Stimulated activated CD8-positive, alpha-beta memory T cell treated with anti-CD3 and anti-CD28 coated beads, Interleukin-15, amount 100 ng/mL, for 48 hours (primary cell): ENCODE results near the gene NXN.
A peak's percentile ranks its signal among the peaks of the same experiment; 100 is the strongest.
"Not testable (repeated sequence)": the region's sequence is repeated elsewhere in the genome, so short reads cannot be mapped to it uniquely, and the experiment has no call there.

Source experiments
- DNase-seq, 2 donors: peaks; one replicate each; pipeline ENCODE4 v3.0.0-alpha.2; 2020; ENCODE audit warnings: low read depth in 2 of 2

Gene NXN

DNA sequence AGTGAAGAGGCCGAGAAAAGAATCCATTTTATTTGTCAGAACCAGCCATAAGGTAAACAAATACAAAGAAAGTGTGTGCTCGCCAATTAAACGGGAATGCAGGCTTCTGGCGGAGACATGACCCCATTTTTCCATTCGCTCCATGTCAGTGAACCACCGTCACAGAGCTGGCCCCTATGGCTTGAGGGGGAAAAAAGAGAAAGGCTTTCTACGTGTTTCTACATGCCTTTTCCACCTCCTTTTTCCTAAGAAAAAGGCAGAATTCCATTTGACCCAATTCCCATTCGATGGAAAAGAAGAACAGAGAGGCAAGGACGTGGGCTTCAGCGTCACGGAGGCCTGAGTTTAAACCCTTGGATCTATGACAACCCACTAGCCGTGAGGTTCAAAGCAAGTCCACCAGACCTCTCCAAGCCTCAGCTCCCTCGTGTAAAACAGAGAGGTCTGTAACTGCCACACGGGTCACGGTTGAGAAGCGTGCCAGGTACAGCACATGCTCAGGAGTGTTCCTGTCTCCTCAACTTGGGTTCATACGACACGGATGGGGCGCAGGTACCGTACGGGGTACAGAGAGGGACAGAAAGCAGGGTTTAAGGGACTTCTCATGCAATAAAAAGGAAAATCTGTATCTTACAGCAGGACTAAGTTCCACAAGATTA, 91.9 kb downstream of the NXN start:
- no peak for DNase-seq

DNA sequence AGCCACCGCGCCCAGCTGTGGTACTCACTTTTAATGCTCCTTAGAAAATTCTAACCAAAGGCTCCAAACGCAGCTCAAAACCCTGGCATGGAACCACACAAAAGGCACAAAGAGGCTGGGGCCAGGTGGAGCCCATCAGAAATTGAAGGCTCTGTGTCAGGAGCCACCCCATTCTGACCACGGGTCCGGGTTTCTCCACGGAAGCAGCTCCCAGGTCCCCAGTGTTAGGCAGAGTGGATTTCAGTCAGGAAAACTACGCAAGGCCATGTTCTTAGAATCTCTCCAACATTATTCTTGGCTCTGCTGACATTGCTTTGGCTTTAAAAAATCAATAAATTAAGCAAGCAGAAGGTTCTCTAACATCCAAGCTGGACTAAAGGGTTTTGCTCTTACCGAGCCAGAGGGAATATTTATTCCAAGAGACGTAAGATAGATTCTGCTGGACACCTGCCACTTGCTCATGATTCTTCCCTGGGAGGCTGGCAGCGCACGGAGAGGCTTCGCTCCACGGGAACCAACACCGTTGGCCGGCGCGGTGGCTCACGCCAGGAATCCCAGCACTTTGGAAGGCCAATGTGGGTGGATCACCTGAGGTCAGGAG, 93.5 kb downstream of the NXN start:
- DNase-seq = no peak

DNA sequence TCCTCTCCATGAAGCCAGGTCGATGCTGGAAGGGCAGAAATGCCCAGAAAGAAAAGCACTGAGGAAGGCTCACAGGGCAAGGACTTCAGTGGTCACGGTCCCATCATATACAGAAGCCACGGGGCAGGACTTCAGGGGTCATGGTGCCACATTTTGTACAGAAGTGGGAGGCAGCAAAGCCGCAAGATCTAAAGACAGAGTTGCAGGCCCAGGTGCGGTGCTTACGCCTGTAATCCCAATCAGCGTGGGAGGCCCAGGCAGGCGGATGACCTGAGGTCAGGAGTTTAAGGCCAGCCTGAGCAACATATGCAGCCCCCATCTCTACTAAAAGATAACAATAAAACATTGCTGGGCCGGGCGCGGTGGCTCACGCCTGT, 96.0 kb downstream of the NXN start:
- DNase-seq = no peak

DNA sequence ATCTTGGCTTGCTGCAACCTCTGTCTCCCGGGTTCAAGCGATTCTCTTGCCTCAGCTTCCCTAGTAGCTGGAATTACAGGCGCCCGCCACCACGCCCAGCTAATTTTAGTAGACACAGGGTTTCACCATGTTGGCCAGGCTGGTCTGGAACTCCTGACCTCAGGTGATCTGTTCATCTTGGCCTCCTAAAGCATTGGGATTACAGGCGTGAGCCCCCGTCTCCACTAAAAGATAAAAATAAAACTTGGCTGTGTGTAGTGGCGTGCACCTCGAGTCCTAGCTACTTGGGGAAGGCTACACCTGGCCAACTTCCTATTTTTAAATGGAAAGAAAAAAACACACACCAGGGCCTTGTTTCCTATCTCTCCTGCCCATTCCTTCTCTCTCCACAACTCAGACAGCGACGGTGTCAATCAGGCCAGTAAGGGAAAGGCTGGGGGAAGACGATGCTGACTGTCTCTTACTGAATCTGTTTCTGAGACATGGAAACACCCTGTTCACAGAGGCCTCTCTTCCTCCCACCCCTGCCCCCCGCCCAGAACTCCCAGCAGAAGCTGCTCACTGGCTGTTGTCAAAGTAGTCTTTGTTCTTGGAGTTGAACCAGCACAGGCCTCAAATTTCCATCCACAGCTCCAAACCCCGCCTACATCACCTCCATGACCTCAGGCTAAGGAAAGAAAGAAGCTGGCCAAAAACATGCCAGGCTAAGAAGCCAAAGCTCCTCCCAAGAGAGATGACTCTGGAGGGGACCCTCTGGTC, 96.6 kb downstream of the NXN start:
- DNase-seq = no peak

DNA sequence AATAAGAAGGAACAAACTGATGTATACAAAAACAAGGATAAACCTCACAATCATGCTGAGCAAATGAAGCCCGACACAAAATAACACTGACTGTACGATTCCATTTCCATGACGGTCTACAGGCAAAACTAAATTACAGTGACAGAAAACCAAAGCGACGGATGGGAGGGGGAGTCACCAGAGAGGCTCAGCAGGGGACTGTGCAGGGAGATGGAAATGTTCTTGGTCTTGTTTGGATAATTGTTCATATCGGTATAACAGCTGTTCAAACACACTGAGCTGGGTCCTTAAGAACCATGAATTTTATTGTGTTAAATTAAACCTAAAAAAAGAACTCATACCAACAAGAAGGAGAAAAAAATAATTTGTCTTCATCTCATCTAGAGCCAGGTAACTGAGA, 97.8 kb downstream of the NXN start:
- no peak for DNase-seq

DNA sequence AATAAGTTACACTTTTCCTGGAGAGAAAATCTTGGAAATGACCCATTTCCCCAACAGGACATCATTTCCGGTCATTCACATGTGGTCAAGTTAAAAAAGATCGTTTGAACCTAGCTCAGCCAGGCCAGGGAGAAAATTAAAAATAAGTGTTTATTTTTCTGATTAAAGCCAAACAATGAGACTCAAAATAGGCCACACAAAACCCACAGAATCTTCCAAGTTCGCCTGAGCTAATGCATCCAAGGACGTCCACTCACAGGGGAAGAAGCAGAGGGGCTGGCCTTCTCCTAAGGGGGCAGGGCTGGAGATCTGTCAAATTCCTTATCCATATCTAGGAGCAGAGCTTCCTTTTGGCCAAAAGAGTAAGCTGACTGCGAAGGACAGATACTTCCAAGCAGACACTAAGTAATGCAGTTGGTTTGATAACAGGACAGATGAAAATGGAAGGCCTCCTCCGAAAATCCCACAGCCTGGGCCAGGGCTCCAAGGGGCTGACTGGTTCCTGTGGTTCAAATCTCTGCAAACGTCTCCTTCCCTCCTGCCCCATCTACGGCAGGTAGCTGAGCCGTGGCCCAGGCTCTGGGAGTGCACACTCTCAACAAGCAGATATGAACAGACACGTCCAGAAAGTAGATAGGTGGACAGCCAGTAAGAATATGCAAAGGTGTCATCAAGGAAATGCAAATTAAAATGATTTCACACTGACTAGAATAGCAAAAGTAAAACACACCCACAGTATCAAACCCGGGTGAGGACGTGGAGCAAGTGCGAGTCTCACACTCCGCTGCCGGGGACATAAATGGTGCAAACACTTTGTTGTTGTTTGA, 98.9 kb downstream of the NXN start:
- no peak for DNase-seq

DNA sequence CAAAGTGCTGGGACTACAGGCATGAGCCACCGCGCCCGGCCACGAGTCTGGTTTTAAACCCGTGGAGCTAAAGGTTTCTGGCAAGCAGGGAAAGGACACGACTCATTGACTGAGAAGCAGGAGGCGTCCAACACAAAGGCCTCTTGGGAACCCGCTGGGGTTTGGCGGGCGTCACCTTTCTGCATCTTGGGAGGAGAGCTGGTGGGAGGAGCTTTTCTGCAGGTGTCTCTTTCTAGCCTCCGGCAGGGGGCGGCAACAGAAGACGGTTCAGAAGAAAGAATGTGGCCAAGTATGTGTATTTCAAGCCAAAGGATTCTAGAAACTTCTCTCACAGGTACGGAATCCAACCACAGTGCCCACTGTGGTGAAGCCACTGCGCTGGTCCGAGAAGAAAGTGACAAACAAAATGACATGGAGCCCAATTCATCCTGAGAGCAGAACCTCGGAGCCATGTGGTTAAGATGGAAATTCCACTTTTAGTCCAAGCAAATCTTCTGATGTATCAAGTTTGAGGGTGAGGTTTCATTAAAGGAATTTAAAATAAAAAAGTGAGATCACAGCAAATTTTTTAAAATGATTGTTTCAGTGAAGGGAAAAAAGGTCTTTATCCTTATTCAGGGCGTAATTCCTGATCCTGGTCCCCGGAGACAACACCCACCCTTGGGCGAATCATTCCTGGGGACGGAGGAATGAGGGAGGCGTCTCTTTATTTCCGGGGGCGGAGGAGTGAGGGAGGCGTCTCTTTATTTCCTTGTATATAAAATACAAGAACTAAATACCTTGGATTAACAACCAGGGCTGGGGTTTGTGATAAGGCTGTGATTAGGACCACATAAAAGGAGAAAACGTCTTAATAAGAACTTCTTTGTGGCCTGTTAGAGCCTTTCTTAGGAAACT, 99.8 kb downstream of the NXN start:
- peak; percentile 36 to 52 for DNase-seq

DNA sequence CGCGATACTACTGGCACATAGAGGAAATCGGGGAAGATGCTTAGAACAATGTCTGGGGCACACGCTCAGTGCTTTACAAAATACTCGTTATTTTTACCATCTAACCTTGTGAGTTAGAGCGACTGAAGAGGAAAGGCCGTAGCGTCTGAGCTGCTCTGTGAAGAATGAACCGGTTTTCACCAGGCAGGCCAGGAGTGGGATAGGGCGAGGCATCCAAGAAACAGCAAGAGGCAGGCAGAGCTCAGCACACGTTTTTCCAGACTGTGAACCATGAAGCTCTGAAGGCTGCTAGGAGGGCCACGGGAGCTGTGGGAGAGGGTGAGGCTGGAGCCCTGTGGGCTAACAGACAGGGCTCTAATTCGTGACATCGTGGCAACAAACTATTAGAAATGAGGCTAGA, 101.9 kb downstream of the NXN start:
- DNase-seq = no peak

DNA sequence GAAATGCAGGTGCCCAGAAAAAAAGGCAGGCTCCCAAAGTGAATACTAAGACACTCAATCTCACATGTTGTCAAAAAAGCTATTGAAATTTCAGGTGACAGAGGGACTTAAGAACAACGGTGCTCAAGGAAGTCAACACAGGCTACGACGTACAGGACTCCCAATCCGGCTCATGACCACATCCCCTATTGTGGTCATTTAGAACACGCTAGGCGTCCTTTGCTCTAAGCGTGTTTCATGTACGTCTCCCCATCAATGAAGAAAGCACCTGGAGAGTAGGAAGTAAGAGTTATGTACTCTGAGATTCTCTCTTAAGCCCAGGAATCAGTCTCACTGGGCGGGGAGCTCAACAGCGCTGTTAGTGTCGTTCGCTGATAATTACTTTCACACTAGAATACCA, 103.3 kb downstream of the NXN start:
- DNase-seq = no peak

DNA sequence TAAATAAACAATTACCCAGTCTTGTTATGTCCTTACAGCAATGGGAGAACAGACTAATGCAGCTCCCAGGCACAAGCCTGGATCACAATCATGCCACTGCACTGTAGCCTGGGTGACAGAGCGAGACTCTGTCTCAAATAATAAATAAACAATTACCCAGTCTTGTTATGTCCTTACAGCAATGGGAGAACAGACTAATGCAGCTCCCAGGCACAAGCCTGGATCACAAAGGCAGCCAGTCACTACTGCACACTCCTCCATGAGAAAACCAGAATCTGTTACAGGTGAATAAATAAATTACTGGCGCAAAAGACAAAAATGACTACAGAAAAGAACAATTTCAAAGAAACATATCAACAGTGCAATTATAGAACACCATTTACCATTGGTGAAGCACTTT, 105.0 kb downstream of the NXN start:
- not testable (repeated sequence) for DNase-seq

DNA sequence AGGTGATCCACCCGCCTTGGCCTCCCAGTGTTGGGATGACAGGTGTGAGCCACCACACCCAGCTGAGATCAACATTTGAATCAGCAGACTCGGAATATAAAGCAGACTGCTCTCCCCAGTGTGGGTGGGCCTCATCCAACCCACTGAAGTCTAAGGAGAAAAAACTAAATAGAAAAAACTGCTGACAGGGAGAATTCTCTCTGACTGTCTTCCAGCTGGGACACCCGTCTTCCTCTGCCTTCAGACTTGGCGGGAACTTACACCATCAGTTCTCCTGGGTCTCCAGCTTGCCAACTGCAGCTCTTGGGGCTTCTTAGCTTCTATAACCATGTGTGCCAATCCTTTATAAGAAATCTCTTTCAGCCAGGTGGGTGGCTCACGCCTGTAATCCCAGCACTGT, 106.7 kb downstream of the NXN start:
- DNase-seq = no peak

DNA sequence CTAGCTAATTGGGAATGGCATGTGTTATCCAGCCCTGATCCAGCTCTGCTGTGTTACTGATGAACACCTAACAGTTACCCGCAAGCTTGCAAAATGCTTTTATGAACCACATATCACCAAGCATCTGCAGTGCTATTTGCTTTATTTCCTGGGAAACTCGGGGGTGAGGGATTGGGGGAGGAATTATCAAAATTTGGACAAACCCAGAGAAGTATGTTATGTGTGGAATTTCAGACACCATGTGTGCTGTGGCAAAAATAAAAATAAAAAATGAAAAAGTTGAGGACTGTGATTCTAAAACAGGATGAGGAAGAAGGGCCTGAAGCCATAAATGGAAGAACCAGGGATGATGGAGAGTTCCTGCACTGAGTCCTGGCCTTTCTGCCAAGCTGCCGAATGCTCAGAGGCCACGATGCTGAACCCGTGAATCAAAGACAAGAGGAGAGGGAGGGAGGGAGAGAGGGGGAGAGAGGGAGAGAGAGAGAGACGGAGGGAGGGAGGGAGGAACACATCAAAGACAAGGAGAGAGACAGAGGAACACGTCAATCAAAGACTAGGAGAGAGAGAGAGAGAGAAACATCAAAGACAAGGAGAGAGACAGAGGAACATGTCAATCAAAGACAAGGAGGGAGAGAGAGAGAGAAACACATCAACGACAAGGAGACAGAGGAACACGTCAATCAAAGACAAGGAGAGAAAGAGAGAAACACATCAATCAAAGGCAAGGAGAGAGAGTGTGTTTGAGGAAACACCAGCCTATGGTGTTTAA, 107.6 kb downstream of the NXN start:
- no peak for DNase-seq

DNA sequence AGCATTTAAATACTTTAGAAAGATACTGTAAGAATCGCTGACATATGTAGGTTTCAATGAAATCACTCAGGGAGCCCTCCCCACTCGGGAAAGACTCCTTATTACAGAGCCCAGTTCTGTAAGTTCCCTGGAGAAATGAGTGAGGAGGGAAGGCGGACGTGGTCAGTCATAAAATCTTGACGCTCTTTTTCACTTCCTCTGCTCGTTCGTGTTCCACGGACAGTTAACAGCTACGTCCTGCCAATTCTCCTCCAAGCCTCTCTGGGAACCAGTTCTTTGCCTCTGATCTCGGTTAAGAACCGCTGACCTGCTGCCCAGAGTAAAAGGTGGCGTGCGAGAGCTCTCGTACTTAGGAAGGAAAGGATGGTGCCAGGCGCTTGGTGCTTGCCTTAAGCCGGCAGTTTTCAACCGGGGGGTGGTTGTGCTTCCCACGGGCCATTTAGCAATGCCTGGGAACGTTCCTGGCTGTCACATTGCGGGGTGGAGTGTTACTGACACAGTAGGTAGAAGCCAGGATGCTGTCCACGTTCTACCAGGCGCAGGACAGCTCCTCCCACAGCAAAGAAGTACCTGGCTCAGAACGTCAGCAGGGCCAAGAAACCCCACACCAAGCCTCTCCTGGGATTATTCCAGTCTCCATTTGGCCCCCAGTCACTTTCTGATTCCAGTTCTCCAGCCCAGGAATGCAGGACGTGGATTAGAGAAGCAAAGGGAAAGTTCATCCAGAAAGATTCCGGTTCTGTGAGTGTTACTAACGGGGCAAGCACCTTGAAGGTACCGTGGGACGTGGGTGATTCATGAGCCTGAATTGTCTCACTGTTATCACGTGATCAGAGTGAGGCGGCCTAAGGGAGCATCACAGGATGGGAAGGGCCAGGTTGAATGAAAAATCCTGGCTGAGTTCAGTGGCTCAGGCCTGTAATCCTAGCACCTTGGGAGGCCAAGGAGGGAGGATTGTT, 109.7 kb downstream of the NXN start:
- DNase-seq = no peak

DNA sequence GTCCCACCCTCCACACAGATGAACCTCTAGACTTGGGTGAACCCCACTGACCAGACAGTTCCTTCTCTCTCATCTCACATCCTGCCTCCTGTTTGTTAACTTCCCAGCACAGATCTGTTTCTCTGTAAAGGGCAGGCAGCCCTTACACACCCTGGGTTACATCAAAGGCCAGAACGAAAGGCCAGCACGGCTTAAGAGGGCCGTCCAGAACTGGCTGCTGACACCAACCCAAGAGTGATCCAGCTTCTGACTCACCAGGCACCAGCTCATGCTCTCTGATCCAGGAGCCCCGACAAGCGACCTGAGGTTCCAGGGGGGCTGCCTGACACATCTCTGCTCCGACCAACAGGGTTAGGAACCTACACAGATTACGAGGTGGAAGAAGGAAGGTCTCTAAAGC, 110.5 kb downstream of the NXN start:
- no peak for DNase-seq

DNA sequence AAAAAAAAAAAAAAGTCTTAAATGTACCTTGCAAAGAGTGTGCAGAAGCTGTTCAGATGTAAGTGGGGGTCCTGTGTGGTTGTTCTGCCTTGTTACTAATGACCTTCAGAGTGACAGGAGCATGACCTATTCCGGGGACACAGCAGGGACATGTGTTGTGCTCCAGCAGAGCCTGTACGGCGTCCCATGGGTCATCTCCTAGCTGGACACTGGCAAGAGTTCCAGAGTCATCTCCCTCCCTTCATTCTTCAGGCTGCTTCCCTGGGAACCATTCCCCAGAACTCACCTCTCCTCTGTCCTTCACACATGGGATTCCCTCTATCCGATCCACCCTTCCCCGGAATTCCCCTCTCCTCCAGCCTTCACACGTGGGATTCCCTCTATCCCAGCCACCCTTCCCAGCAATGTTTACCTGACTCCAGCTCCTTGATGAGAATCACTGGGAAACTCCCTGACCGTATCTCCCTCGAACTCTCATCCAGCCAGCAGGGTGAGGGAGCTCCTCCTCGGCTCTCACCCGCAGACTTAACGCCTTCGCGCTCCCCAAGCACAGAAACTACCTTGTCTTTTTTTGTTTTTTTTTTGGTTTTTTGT, 111.6 kb downstream of the NXN start:
- DNase-seq = no peak

DNA sequence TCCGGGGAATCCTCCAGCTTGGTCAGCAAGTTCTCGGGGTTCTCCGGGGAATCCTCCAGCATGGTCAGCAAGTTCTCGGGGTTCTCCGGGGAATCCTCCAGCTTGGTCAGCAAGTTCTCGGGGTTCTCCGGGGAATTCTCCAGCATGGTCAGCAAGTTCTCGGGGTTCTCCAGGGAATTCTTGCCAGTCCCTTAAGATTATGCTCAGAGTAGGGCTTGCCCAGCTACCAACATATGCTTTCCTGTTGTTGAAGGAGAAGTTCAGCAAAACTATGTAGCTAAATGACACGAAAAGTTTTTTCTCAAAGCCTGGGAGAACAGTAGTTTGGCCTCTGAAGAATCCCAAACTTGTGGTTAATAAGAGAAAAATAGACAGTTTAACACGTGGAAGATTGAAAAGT, 112.3 kb downstream of the NXN start:
- DNase-seq = not testable (repeated sequence)

DNA sequence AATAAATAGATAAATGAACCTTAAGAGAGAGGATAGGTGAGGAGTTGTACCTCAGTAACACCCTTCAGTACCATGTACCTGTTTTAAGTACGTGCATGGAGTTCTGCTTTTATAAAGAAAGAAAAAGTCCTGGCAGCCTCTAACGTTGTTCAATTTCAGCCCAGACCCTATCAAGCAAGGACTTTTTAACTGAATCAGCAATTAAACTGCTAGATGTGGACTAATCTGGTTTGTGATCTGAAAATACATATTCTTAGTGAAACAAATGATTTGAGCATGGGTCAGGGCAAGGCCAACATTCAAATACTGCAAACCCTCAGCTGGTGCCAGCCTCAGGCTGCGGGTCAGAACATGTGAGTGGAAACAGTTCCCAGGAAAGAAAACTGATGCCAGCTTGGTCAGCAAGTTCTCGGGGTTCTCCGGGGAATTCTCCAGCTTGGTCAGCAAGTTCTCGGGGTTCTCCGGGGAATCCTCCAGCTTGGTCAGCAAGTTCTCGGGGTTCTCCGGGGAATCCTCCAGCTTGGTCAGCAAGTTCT, 112.9 kb downstream of the NXN start:
- no peak for DNase-seq

DNA sequence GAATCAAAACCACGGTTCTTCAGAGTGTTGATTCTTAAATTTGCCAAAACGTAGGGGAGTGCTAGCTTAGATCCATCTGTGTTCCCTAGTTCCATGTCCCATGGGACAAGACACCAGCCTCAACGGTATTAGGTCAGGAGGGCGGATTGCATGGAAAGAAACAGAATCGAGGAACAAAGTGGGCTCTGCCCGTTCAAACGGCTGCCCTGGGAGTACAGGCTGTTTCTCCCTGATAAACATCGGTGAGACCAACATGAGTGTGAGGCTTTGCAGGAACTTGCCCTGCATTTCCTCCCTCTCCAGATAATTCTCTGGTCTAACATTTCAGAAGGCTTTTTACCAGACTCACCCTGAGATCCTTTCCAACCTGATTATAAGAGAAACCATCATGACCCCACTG, 115.3 kb downstream of the NXN start:
- no peak for DNase-seq

DNA sequence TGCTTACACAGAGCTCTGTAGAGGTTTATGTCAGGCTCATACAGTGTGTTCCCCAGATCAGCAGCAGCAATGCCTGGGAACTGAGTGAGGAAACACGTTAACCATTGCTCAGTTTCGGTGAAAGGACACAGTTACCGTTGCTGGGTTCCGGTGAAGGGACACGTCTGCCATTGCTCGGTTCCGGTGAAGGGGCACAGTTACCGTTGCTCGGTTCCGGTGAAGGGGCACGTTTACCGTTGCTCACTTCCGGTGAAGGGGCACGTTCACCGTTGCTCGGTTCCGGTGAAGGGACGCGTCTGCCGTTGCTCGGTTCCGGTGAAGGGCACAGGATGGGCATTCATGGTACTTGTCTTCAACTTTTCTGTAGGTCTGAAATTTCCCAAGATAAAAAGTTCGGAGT, 115.7 kb downstream of the NXN start:
- no peak for DNase-seq
